DMS79 treated with DMSO at 0.1 percent for 48 hours (cell line): ENCODE results near the gene XIRP2.
"Not testable (repeated sequence)": the region's sequence is repeated elsewhere in the genome, so short reads cannot be mapped to it uniquely, and the experiment has no call there.

ENCODE experiments used
- DNase-seq: peaks from one replicate; lab custom pipeline; 2025; lab: John Stamatoyannopoulos, UW

XIRP2 gene

GRCh38 chr2:167198576-167198975 lies 310.3 kb downstream of the XIRP2 start:
- no peak for DNase-seq

- DNase-seq, result no peak
Measured at GRCh38 chr2:167200019-167200418, 311.7 kb downstream of the XIRP2 start.

DNA sequence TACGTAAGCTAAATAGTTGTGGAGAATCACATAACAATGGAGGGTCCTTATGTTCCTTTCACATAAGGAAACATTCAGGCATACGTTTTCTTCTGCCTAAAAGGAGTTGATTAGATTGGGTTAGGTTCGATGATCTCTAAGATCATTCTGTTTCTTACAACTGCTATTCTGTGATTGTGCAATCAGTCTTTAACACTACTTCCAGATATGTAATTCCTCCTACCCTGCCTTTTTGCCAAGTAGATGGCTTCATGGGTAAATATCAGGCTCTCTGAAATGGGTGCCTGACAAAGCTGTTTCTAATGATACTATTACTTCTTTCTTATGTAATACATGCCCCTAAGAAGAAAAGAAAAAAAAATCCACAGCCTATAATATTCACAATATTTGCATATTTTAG lies 321.5 kb downstream of the XIRP2 start:
- no peak for DNase-seq

GRCh38 chr2:167212014-167212648 lies 323.9 kb downstream of the XIRP2 start:
- no peak for DNase-seq

DNA sequence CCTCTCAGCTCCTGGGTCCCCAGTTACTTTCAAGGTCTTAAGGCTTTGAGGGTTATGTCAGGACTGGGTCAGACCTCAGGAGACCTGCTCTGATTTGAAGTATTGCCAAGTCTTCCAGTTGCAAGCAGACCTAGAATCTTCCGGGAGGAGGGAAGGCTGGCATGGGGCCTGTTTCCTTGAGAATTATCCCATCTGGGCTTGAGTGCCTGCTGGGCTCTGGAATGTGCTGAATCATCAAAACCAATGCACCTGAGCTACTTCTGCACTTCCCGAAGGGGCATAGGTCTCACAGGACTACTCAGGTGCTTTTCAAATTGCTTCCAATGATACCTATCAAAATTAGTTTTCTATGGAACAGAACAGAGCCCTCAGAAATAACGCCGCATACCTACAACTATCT lies 327.3 kb downstream of the XIRP2 start:
- DNase-seq, result no peak

- DNase-seq, result no peak
Measured at GRCh38 chr2:167237478-167237877, 349.2 kb downstream of the XIRP2 start.

DNA sequence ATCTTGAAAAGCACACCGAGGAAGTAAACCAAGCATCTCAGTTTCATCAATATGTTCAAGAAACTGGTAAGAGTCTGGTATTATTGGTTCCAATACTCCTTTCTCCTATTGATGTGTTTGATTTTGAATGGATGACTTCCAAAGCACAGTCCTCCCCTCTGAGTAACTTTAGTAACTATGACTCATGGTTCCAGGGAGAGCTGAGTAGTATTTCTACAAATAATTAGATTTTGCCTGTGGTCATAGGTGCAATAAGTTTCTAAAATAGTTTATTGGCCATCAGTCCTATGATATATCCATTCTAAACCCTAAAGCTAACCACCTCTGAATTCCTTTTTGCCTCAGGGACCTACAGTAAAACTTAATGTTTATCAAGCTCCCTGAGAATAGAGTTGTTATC lies 352.4 kb downstream of the XIRP2 start:
- no peak for DNase-seq

- no peak for DNase-seq
Measured at GRCh38 chr2:167249197-167249596, 360.9 kb downstream of the XIRP2 start.

DNA sequence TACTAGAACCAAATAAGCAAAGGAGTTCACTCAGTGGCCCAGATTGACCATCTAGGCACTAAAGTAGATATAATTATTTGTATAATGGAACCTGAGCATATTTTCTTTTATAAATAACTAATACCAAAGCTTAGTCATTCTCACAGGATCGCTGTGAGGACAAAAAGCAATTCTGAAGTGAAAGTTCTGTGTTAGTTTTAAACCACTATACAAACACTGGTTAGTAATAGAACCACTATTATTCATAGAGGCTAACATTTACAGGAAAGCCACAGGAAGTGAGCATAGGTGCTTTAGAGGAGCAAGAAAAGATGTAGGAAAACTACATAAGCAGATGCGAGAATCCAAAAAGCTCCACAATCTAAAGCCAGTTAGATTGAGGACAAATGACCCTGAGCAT lies 364.7 kb downstream of the XIRP2 start:
- DNase-seq, result no peak

- DNase-seq, result no peak
Measured at GRCh38 chr2:167254721-167255120, 366.4 kb downstream of the XIRP2 start.

GRCh38 chr2:167258712-167259111 lies 370.4 kb downstream of the XIRP2 start:
- DNase-seq, result no peak

- no peak for DNase-seq
Measured at GRCh38 chr2:167264380-167264779, 376.1 kb downstream of the XIRP2 start.

DNA sequence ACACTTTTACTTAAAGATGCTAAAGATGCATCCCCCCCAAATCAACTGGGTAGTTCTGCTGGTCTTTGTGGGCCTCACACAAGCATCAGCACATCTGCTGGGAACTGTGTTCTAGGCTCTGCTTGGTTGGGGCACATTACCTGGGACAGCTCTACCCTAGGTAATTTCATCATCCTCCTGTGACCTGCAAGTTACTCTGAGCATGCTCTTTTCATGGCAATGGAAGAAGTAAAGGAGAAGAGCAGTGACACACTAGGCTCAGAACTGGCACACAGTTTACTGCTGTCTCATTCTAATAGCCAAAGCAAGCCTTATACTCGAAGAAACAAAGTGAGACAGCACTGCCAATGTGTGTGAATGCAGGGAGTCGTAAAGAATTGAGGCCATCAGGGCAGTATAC lies 376.7 kb downstream of the XIRP2 start:
- no peak for DNase-seq

DNA sequence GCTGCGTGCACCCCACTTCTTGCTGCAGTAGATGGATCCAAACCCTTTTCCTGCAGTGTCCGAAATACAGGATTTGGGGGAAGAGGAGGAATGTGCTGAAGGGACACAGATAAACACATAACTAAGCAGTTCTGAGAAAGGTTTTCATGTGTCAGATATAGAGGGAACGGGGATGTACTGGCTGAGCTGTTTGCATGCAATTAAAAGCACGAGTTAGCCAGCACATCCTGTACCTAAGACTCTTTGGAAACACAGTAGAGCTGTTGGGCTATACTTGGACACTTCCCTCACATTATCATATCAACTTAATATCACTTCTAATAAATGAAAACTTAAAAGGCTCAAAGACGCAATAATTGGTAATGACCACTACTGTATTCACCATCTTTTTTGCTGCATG lies 377.4 kb downstream of the XIRP2 start:
- no peak for DNase-seq

DNA sequence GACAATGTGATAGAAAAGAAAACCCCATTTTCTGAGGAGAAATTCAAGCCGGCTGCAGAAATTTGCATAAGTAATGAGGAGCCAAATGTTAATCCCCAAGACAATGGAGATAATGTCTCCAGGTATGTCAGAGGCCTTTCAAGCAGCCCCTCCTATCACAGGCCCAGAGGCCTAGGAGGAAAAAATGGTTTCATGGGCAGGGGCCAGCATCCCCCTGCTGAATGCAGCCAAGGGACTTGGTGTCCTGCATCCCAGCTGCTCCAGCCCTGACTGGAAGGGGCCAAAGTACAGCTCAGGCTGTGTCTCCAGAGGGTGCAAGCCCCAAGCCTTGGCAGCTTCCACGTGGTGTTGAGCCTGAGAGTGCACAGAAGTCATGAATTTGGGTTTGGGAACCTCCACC lies 380.0 kb downstream of the XIRP2 start:
- DNase-seq, result not testable (repeated sequence)

- DNase-seq, result no peak
Measured at GRCh38 chr2:167271932-167272331, 383.7 kb downstream of the XIRP2 start.

- DNase-seq, result no peak
Measured at GRCh38 chr2:167275046-167275445, 386.8 kb downstream of the XIRP2 start.

DNA sequence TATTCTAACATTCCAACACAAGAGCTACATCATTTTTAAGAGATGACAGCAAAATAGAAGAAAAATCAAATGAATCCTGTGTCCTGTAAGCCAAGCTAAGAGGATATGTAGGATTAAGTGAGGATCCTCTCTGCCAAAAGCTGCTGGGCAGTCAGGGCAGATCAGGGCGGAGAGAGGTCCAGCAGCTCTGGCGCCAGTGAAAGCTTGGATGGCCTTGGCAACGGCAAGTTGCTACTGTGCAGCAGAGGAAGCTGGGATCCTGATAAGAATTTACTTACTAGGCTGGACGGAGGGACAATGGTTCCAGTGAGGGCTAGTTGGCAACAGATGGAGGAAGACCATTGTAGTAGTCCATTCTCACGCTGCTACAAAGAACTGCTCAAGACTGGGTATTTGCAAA lies 391.5 kb downstream of the XIRP2 start:
- DNase-seq, result no peak

GRCh38 chr2:167287212-167287611 lies 398.9 kb downstream of the XIRP2 start:
- DNase-seq, result no peak

DNA sequence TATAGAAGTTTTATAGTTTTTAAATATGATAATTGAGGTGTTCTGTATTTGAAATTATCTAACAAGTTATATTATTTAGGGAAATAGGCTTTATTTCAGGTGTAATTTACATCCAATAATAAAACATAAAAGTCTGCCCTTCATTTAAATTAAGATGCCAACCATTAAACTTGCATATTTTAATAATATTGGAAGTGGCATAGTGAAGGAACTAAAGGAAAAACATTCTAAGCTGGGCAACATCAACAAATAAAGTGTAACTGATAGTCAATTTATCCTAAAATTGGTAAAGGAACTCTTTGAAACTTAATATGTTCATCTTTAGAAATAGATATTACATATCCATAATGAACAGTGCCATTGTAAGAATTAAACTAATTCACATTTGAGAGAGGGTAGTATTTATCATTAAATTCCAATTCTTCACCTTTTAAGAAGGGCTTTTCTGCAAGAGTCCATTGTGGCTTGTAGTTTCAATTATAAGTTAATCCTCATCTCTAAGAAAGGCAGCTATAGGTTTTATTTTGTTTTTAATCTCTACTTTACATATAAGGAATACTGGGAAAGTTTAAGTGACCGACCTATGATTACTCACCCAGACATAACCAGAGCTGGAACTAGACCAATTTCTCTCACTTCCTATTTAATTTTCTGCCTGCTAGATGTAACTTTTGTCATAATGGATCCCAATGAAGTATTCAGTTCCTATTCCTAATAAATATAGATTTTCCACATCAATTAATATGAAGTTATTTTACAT lies 401.6 kb downstream of the XIRP2 start:
- DNase-seq, result no peak

DNA sequence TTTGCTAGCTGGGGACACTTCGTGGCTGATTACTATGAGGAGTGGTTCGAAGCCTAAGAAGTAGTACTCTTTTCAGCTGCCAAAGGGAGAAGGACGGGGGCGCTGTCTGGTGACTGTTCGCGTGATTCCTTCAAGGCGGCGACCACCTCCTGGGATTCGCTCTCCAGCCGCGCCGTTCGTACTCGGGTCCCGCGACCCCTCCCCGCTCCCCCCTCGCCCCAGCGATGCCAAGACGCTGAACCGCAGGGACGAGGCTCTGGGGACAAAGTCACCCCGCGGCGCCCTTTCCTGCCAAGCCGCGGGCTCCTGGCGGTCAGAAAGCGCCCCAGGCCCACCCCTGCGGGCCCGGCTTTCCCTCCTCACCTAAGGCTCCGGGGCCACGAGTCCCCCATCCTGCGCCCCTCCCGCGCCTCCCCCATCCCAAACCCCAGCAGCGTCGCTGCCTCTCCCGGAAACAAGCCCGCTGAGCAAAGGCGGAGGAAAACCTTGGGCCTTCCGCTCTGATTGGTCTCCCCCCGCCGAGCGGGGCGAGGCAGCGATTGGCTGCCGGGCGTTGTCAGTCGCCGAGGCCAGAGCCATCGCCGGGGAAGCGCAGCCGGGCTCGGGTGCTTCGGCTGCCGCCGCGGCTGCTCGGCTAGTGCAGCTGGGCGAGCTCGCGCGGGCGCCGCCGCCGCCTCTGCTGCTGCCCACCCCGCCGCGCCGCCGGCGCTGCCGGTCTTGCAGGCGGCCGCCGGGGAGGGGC lies 404.3 kb downstream of the XIRP2 start, which contains the start of gene B3GALT1:
Gene B3GALT1, plus strand, starts transcription at position 572 of the 742 bp plus-strand sequence.
- DNase-seq, result peak; percentile 82

GRCh38 chr2:167293172-167293781 lies 405.0 kb downstream of the XIRP2 start:
- DNase-seq, result peak; percentile 39
